WTC11 (cell line): ENCODE measurements around the gene MAST1. TPM values are rescaled to one million over a fixed set of nuclear protein-coding genes. Genes with fewer than 3 reads are reported as not detected.

Experiments used
- ATF1 ChIP-seq: sonication (generic); formaldehyde crosslinking; IDR thresholded peaks from 2 replicates; pipeline ENCODE4 v1.8.1; 2023; ENCODE audit warnings: mild to moderate bottlenecking, moderate library complexity, missing genetic modification reagents
- ELF4 ChIP-seq: sonication (generic); formaldehyde crosslinking; IDR thresholded peaks from 2 replicates; pipeline ENCODE4 v1.8.1; 2022; ENCODE audit warnings: low read depth, mild to moderate bottlenecking, moderate library complexity, missing genetic modification reagents
- ESRRA ChIP-seq: sonication (generic); formaldehyde crosslinking; IDR thresholded peaks from 2 replicates; pipeline ENCODE4 v1.8.1; 2022; ENCODE audit warnings: mild to moderate bottlenecking, missing genetic modification reagents, borderline replicate concordance
- ETV6 ChIP-seq: sonication (generic); formaldehyde crosslinking; IDR thresholded peaks from 2 replicates; pipeline ENCODE4 v1.8.1; 2022; ENCODE audit warnings: mild to moderate bottlenecking, missing genetic modification reagents
- FOXK1 ChIP-seq: sonication (generic); formaldehyde crosslinking; IDR thresholded peaks from 2 replicates; pipeline ENCODE4 v1.8.0; 2022; ENCODE audit warnings: mild to moderate bottlenecking, moderate library complexity, missing genetic modification reagents
- IRF2 ChIP-seq: sonication (generic); formaldehyde crosslinking; IDR thresholded peaks from 2 replicates; pipeline ENCODE4 v1.8.0; 2022; ENCODE audit warnings: low read depth, missing genetic modification reagents, borderline replicate concordance
- KAT7 ChIP-seq: sonication (generic); formaldehyde crosslinking; IDR thresholded peaks from 2 replicates; pipeline ENCODE4 v1.8.1; 2023; ENCODE audit warnings: missing genetic modification reagents, mild to moderate bottlenecking, borderline replicate concordance
- NR1H2 ChIP-seq: sonication (generic); formaldehyde crosslinking; IDR thresholded peaks from 2 replicates; pipeline ENCODE4 v1.9.0; 2021; ENCODE audit warnings: mild to moderate bottlenecking, moderate library complexity, missing genetic modification reagents
- NR2C2 ChIP-seq: sonication (generic); formaldehyde crosslinking; IDR thresholded peaks from 2 replicates; pipeline ENCODE4 v1.8.0; 2022; ENCODE audit warnings: mild to moderate bottlenecking, missing genetic modification reagents
- OVOL2 ChIP-seq: fragments of 250-450 bp; sonication (Bioruptor Pico); IDR thresholded peaks from 2 replicates; pipeline ENCODE4 v1.9.0; 2021; ENCODE audit warnings: mild to moderate bottlenecking, borderline replicate concordance
- SMAD3 ChIP-seq: sonication (generic); formaldehyde crosslinking; IDR thresholded peaks from 2 replicates; pipeline ENCODE4 v1.8.0; 2022; ENCODE audit warnings: missing genetic modification reagents, mild to moderate bottlenecking, borderline replicate concordance
- TCF7 ChIP-seq: sonication (generic); formaldehyde crosslinking; IDR thresholded peaks from 2 replicates; pipeline ENCODE4 v1.8.0; 2022; ENCODE audit warnings: mild to moderate bottlenecking, low read depth, missing genetic modification reagents, moderate library complexity
- TEAD1 ChIP-seq: sonication (generic); formaldehyde crosslinking; IDR thresholded peaks from 2 replicates; pipeline ENCODE4 v1.8.0; 2022; ENCODE audit warnings: mild to moderate bottlenecking, missing genetic modification reagents
- TP53 ChIP-seq: sonication (generic); formaldehyde crosslinking; IDR thresholded peaks from 2 replicates; pipeline ENCODE4 v1.8.1; 2023; ENCODE audit warnings: mild to moderate bottlenecking, missing genetic modification reagents
- ZNF121 ChIP-seq: sonication (generic); formaldehyde crosslinking; IDR thresholded peaks from 2 replicates; pipeline ENCODE4 v1.8.0; 2023; ENCODE audit warnings: missing genetic modification reagents
- ZNF219 ChIP-seq: sonication (generic); formaldehyde crosslinking; IDR thresholded peaks from 2 replicates; pipeline ENCODE4 v1.8.0; 2023; ENCODE audit warnings: missing genetic modification reagents, mild to moderate bottlenecking, borderline replicate concordance
- ZNF396 ChIP-seq: fragments of 250-450 bp; sonication (Bioruptor Pico); IDR thresholded peaks from 2 replicates; pipeline ENCODE4 v1.8.0; 2021; ENCODE audit warnings: mild to moderate bottlenecking, moderate library complexity, borderline replicate concordance
- ZNF423 ChIP-seq: fragments of 250-450 bp; sonication (Bioruptor Pico); IDR thresholded peaks from 2 replicates; pipeline ENCODE4 v2.1.2; 2022; ENCODE audit warnings: mild to moderate bottlenecking, moderate library complexity
- total RNA-seq: library from RNA; stranded (reverse); gene quantifications from 3 replicates; pipeline ENCODE4 v1.2.3, GENCODE V29; 2021
- TF ChIP-seq, protein P1 (sequence below): fragments of 250-450 bp; sonication (Bioruptor Pico); IDR thresholded peaks from 2 replicates; pipeline ENCODE4 v1.8.0; 2021; ENCODE audit warnings: mild to moderate bottlenecking
- TF ChIP-seq, protein P2 (sequence below): sonication (generic); formaldehyde crosslinking; IDR thresholded peaks from 2 replicates; pipeline ENCODE4 v1.8.1; 2023; ENCODE audit warnings: mild to moderate bottlenecking, missing genetic modification reagents, moderate library complexity
- TF ChIP-seq, protein P3 (sequence below): fragments of 250-450 bp; sonication (Bioruptor Pico); IDR thresholded peaks from 2 replicates; pipeline ENCODE4 v1.9.0; 2021; ENCODE audit warnings: moderate library complexity, mild to moderate bottlenecking, inconsistent platforms, borderline replicate concordance
- TF ChIP-seq, protein P4 (sequence below): sonication (generic); formaldehyde crosslinking; IDR thresholded peaks from 2 replicates; pipeline ENCODE4 v1.8.1; 2022; ENCODE audit warnings: low read depth, mild to moderate bottlenecking, moderate library complexity, missing genetic modification reagents, borderline replicate concordance
- TF ChIP-seq, protein P5 (sequence below): sonication (generic); formaldehyde crosslinking; IDR thresholded peaks from 2 replicates; pipeline ENCODE4 v1.8.1; 2022; ENCODE audit warnings: low read depth, missing genetic modification reagents, borderline replicate concordance
- TF ChIP-seq, protein P6 (sequence below): sonication (generic); formaldehyde crosslinking; IDR thresholded peaks from 2 replicates; pipeline ENCODE4 v1.8.1; 2022; ENCODE audit warnings: mild to moderate bottlenecking, missing genetic modification reagents, moderate library complexity, borderline replicate concordance
- TF ChIP-seq, protein P7 (sequence below): fragments of 200-600 bp; IDR thresholded peaks from 2 replicates; pipeline ENCODE4 v1.8.0; 2022; ENCODE audit warnings: antibody characterized with exemption
- TF ChIP-seq, protein P8 (sequence below): sonication (generic); formaldehyde crosslinking; IDR thresholded peaks from 2 replicates; pipeline ENCODE4 v1.8.1; 2023; ENCODE audit warnings: mild to moderate bottlenecking, missing genetic modification reagents, moderate library complexity
- TF ChIP-seq, protein P9 (sequence below): fragments of 250-450 bp; sonication (Bioruptor Pico); conservative IDR thresholded peaks from 2 replicates; pipeline ENCODE4 v1.9.0; 2021; ENCODE audit warnings: mild to moderate bottlenecking

Gene MAST1
- total RNA-seq, 1 experiment from 2014 or later, result 24.3 TPM

DNA sequence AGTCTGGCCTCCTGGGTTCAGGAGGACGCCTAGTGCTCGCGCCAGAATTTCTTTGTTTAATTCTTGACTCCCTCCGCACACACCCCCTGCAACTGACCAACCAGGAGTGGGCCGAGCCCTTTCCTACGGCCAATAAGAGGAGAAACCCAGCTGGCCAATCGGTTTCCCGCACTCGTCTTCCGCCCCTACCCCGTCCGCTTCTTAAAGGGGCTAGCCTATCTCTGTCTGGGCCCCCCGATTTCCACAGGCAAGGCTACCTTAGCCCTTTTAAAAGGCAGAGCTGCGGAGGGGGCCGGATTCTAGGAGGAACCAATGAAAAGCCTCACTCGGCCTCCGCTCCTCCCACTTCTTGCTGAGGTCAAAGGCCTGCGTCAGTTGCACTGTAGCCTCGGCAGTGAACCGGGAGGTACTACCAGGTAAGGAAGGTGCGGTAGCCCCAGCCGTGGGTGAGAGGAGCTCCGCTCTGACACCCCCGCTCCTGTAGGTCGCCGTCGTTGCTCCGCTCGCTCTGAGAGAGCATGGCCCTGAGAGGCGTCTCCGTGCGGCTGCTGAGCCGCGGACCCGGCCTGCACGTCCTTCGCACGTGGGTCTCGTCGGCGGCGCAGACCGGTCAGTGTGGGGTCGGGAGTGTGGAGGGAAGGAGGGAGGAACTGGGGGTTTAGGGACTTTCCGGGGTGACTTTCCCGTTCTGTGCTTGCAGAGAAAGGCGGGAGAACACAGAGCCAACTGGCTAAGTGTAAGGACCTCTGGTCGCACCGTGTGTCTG, 52.7 kb downstream of the MAST1 start, which contains the start of gene GCDH (continued):
- TF ChIP-seq, protein P1, sequence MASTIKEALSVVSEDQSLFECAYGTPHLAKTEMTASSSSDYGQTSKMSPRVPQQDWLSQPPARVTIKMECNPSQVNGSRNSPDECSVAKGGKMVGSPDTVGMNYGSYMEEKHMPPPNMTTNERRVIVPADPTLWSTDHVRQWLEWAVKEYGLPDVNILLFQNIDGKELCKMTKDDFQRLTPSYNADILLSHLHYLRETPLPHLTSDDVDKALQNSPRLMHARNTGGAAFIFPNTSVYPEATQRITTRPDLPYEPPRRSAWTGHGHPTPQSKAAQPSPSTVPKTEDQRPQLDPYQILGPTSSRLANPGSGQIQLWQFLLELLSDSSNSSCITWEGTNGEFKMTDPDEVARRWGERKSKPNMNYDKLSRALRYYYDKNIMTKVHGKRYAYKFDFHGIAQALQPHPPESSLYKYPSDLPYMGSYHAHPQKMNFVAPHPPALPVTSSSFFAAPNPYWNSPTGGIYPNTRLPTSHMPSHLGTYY (CRISPR knock-in tag), result no peak
- TF ChIP-seq ETV6 (CRISPR knock-in tag) (0 out of 2 replicates have a peak, but pooled peaks have one; percentile 20), ZNF396 (CRISPR knock-in tag) (no peak), IRF2 (CRISPR knock-in tag) (no peak), ESRRA (CRISPR knock-in tag) (no peak), ATF1 (no peak; the same call in 1 of the 2 replicates), TCF7 (CRISPR knock-in tag) (no peak), ZNF423 (CRISPR knock-in tag) (no peak), ZNF219 (CRISPR knock-in tag) (no peak), NR2C2 (CRISPR knock-in tag) (peak; percentile 57; the same call in 1 of the 2 replicates), KAT7 (CRISPR knock-in tag) (no peak), TP53 (CRISPR knock-in tag) (no peak), ZNF121 (CRISPR knock-in tag) (no peak), TEAD1 (no peak), OVOL2 (no peak), SMAD3 (CRISPR knock-in tag) (no peak), ELF4 (CRISPR knock-in tag) (no peak), NR1H2 (no peak), FOXK1 (peak; percentile 77)
- TF ChIP-seq, protein P2, sequence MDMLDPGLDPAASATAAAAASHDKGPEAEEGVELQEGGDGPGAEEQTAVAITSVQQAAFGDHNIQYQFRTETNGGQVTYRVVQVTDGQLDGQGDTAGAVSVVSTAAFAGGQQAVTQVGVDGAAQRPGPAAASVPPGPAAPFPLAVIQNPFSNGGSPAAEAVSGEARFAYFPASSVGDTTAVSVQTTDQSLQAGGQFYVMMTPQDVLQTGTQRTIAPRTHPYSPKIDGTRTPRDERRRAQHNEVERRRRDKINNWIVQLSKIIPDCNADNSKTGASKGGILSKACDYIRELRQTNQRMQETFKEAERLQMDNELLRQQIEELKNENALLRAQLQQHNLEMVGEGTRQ (CRISPR knock-in tag), result peak; percentile 10; the same call in 1 of the 2 replicates
- TF ChIP-seq, protein P3, sequence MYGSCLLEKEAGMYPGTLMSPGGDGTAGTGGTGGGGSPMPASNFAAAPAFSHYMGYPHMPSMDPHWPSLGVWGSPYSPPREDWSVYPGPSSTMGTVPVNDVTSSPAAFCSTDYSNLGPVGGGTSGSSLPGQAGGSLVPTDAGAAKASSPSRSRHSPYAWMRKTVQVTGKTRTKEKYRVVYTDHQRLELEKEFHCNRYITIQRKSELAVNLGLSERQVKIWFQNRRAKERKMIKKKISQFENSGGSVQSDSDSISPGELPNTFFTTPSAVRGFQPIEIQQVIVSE (CRISPR knock-in tag), result no peak
- TF ChIP-seq, protein P4, sequence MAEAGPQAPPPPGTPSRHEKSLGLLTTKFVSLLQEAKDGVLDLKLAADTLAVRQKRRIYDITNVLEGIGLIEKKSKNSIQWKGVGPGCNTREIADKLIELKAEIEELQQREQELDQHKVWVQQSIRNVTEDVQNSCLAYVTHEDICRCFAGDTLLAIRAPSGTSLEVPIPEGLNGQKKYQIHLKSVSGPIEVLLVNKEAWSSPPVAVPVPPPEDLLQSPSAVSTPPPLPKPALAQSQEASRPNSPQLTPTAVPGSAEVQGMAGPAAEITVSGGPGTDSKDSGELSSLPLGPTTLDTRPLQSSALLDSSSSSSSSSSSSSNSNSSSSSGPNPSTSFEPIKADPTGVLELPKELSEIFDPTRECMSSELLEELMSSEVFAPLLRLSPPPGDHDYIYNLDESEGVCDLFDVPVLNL (CRISPR knock-in tag), result no peak
- TF ChIP-seq, protein P5, sequence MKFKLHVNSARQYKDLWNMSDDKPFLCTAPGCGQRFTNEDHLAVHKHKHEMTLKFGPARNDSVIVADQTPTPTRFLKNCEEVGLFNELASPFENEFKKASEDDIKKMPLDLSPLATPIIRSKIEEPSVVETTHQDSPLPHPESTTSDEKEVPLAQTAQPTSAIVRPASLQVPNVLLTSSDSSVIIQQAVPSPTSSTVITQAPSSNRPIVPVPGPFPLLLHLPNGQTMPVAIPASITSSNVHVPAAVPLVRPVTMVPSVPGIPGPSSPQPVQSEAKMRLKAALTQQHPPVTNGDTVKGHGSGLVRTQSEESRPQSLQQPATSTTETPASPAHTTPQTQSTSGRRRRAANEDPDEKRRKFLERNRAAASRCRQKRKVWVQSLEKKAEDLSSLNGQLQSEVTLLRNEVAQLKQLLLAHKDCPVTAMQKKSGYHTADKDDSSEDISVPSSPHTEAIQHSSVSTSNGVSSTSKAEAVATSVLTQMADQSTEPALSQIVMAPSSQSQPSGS, result no peak
- TF ChIP-seq, protein P6, sequence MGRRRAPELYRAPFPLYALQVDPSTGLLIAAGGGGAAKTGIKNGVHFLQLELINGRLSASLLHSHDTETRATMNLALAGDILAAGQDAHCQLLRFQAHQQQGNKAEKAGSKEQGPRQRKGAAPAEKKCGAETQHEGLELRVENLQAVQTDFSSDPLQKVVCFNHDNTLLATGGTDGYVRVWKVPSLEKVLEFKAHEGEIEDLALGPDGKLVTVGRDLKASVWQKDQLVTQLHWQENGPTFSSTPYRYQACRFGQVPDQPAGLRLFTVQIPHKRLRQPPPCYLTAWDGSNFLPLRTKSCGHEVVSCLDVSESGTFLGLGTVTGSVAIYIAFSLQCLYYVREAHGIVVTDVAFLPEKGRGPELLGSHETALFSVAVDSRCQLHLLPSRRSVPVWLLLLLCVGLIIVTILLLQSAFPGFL (CRISPR knock-in tag), result no peak
- TF ChIP-seq, protein P7, sequence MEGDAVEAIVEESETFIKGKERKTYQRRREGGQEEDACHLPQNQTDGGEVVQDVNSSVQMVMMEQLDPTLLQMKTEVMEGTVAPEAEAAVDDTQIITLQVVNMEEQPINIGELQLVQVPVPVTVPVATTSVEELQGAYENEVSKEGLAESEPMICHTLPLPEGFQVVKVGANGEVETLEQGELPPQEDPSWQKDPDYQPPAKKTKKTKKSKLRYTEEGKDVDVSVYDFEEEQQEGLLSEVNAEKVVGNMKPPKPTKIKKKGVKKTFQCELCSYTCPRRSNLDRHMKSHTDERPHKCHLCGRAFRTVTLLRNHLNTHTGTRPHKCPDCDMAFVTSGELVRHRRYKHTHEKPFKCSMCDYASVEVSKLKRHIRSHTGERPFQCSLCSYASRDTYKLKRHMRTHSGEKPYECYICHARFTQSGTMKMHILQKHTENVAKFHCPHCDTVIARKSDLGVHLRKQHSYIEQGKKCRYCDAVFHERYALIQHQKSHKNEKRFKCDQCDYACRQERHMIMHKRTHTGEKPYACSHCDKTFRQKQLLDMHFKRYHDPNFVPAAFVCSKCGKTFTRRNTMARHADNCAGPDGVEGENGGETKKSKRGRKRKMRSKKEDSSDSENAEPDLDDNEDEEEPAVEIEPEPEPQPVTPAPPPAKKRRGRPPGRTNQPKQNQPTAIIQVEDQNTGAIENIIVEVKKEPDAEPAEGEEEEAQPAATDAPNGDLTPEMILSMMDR, result no peak
- TF ChIP-seq, protein P8, sequence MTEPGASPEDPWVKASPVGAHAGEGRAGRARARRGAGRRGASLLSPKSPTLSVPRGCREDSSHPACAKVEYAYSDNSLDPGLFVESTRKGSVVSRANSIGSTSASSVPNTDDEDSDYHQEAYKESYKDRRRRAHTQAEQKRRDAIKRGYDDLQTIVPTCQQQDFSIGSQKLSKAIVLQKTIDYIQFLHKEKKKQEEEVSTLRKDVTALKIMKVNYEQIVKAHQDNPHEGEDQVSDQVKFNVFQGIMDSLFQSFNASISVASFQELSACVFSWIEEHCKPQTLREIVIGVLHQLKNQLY (CRISPR knock-in tag), result no peak
- TF ChIP-seq, protein P9, sequence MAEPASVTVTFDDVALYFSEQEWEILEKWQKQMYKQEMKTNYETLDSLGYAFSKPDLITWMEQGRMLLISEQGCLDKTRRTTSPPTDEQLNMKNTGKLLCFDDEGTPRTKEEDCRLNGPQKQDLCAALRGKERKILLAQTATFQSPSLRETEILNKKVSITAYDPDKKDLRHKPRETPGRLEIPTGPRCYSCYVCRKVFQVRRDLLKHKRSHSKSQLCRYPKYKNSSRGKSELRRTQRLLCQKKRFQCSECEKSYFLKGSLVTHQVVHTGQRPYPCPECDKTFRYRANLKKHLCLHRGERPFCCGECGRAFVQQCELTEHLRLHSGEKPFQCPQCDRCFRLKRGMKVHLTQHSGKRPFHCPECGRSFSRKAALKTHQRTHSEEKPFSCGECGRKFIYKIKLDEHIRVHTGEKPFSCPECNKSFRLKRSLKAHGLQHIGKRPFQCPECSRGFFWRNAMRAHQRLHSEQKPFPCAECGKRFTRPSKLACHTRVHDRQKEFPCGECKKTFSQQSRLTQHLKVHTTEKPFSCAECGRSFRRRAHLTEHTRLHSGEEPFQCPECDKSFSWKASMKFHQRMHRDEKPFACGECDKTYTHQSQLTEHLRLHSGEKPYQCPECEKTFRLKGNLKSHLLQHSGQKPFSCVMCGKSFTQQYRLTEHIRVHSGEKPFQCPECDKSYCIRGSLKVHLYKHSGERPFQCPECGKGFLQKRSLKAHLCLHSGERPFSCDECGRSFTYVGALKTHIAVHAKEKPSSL, result no peak
